SU-DHL-6 (cell line): Measurements from ENCODE around the gene CTSZ.

Source experiments
- H2AFZ ChIP-seq: fragments of 200-600 bp; sonication (generic); 2 replicates; pipeline ENCODE4 v1.6.1; 2014; ENCODE audit warnings: low read depth, mild to moderate bottlenecking, moderate library complexity, mixed read lengths, antibody characterized with exemption, low read length; ENCODE audit not compliant: severe bottlenecking
- H3F3A ChIP-seq: fragments of 200-600 bp; shearing (Covaris generic); 2 replicates; pipeline ENCODE4 v1.6.0; 2016; ENCODE audit warnings: antibody characterized with exemption, mild to moderate bottlenecking; ENCODE audit not compliant: insufficient read depth
- H3K27ac ChIP-seq: fragments of 200-600 bp; sonication (generic); 2 replicates; pipeline ENCODE4 v1.5.1; 2016; ENCODE audit warnings: low read depth, mild to moderate bottlenecking, low read length, moderate library complexity, mixed read lengths
- H3K27me3 ChIP-seq: fragments of 200-600 bp; sonication (generic), shearing (Covaris generic); 2 replicates; pipeline ENCODE4 v1.6.0; 2014; ENCODE audit warnings: mild to moderate bottlenecking, low read length
- H3K36me3 ChIP-seq: fragments of 200-600 bp; sonication (generic); 2 replicates; pipeline ENCODE4 v1.6.1; 2014; ENCODE audit warnings: mild to moderate bottlenecking, low read length, mixed read lengths
- H3K4me2 ChIP-seq: fragments of 300-600, 200-600 bp; shearing (Covaris generic), sonication (generic); 2 replicates; pipeline ENCODE4 v1.6.0; 2014; ENCODE audit warnings: low read length, low read depth, mild to moderate bottlenecking; ENCODE audit not compliant: poor library complexity, severe bottlenecking
- H3K4me3 ChIP-seq: fragments of 200-600 bp; sonication (generic); 2 replicates; pipeline ENCODE4 v1.5.1; 2014; ENCODE audit warnings: antibody characterized with exemption, low read length, mild to moderate bottlenecking, mixed read lengths; ENCODE audit not compliant: insufficient read depth, poor library complexity, severe bottlenecking
- H3K79me2 ChIP-seq: fragments of 200-600 bp; sonication (generic); 2 replicates; pipeline ENCODE4 v1.6.1; 2014; ENCODE audit warnings: mild to moderate bottlenecking, low read length, moderate library complexity; ENCODE audit not compliant: insufficient read depth
- H3K9ac ChIP-seq: fragments of 200-600 bp; sonication (generic); 2 replicates; pipeline ENCODE4 v1.7.0; 2014; ENCODE audit warnings: mild to moderate bottlenecking, low read length
- H3K9me2 ChIP-seq: fragments of 200-600 bp; sonication (generic); replicated peaks from 2 replicates; pipeline ENCODE4 v1.6.1; 2014; ENCODE audit warnings: low read length; ENCODE audit not compliant: insufficient read depth
- H3K9me3 ChIP-seq: fragments of 200-600 bp; sonication (generic); 2 replicates; pipeline ENCODE4 v1.6.1; 2014; ENCODE audit warnings: low read length, mixed read lengths; ENCODE audit not compliant: insufficient read depth
- H4K20me1 ChIP-seq: fragments of 200-600 bp; sonication (generic); 2 replicates; pipeline ENCODE4 v1.6.1; 2014; ENCODE audit warnings: low read depth, mild to moderate bottlenecking, antibody characterized with exemption, low read length, moderate library complexity, mixed read lengths
- CTCF ChIP-seq: fragments of 200-600 bp; sonication (generic); IDR thresholded peaks from one replicate; pipeline ENCODE4 v1.5.1; 2017; ENCODE audit warnings: antibody characterized with exemption, mild to moderate bottlenecking, low read length, moderate library complexity; ENCODE audit not compliant: insufficient read depth, poor library complexity, severe bottlenecking
- EZH2phosphoT487 ChIP-seq: fragments of 200-600 bp; sonication (generic), shearing (Covaris generic); conservative IDR thresholded peaks from 2 replicates; pipeline ENCODE4 v1.6.1; 2018; ENCODE audit warnings: mild to moderate bottlenecking, antibody characterized with exemption, low read length, moderate library complexity, mixed read lengths

CTSZ gene

GRCh38 chr20:59050437-59050836, 43.4 kb upstream of the CTSZ start:
- H3K9ac ChIP-seq: no peak overlapping the region
- H3K9me2 ChIP-seq: no peaks in the 10 kb centered on the region
- H3K79me2 ChIP-seq: no peaks in the 10 kb centered on the region
- no peak overlapping the region for H3K4me3 ChIP-seq
- no peaks in the 10 kb centered on the region for H3K27me3 ChIP-seq
- no peaks in the 10 kb centered on the region for H3F3A ChIP-seq
- H4K20me1 ChIP-seq: no peaks in the 10 kb centered on the region
- no peaks in the 10 kb centered on the region for H3K9me3 ChIP-seq
- no peak for TF ChIP-seq CTCF
- no peak for TF ChIP-seq EZH2phosphoT487
- no peaks in the 10 kb centered on the region for H3K36me3 ChIP-seq
- H3K27ac ChIP-seq: no peak overlapping the region
- H3K4me2 ChIP-seq: no peak overlapping the region
- H2AFZ ChIP-seq: no peak overlapping the region

- Histone ChIP-seq H3K9ac (no peak overlapping the region), H3K4me2 (no peak overlapping the region), H3K9me3 (no peaks in the 10 kb centered on the region), H3F3A (peaks cover 9% of the 10 kb centered on the region), H3K4me3 (no peak overlapping the region), H3K27me3 (no peaks in the 10 kb centered on the region), H3K36me3 (no peaks in the 10 kb centered on the region), H2AFZ (no peak overlapping the region), H3K27ac (no peak overlapping the region), H4K20me1 (no peaks in the 10 kb centered on the region), H3K9me2 (no peaks in the 10 kb centered on the region), H3K79me2 (no peaks in the 10 kb centered on the region)
- TF ChIP-seq CTCF: no peak
- TF ChIP-seq EZH2phosphoT487: no peak
Measured at GRCh38 chr20:59048681-59049030, 41.6 kb upstream of the CTSZ start.

- Histone ChIP-seq H3K4me2 (no peak overlapping the region), H3K36me3 (no peaks in the 10 kb centered on the region), H2AFZ (no peak overlapping the region), H3F3A (peaks cover 13% of the 10 kb centered on the region), H3K4me3 (no peak overlapping the region), H4K20me1 (no peaks in the 10 kb centered on the region), H3K9ac (no peak overlapping the region), H3K9me3 (no peaks in the 10 kb centered on the region), H3K79me2 (no peaks in the 10 kb centered on the region), H3K9me2 (no peaks in the 10 kb centered on the region), H3K27me3 (no peaks in the 10 kb centered on the region), H3K27ac (no peak overlapping the region)
- no peak for TF ChIP-seq EZH2phosphoT487
- no peak for TF ChIP-seq CTCF
Measured at GRCh38 chr20:59047938-59048680, 41.1 kb upstream of the CTSZ start.
